Urinary bladder (tissue), 4 donors: ENCODE data around the gene PNPLA8. TPM values are rescaled to one million over a fixed set of nuclear protein-coding genes. Genes with fewer than 3 reads are reported as not detected.
"Not testable (repeated sequence)": the region's sequence is repeated elsewhere in the genome, so short reads cannot be mapped to it uniquely, and the experiment has no call there.

ENCODE experiments used
- DNase-seq: peaks from one replicate; pipeline ENCODE4 v3.0.0-alpha.2; 2015; ENCODE audit errors: extremely low spot score
- H3K27ac ChIP-seq: one replicate; pipeline ENCODE4 v1.5.1; 2013; ENCODE audit warnings: low read depth, mild to moderate bottlenecking, moderate library complexity
- H3K36me3 ChIP-seq: one replicate; pipeline ENCODE4 v1.6.1; 2013; ENCODE audit warnings: mild to moderate bottlenecking, moderate library complexity; ENCODE audit not compliant: insufficient read depth
- H3K4me1 ChIP-seq: one replicate; pipeline ENCODE4 v1.6.1; 2013; ENCODE audit warnings: mild to moderate bottlenecking, moderate library complexity; ENCODE audit not compliant: insufficient read depth
- H3K4me3 ChIP-seq: one replicate; pipeline ENCODE4 v1.5.1; 2013; ENCODE audit warnings: low read depth, low read length
- WGBS: extraction: QIAGEN DNeasy Blood & Tissue Kit; methylation state at CpG from one replicate; pipeline ENCODE4 v1.1.7; 2013; 5-methylcytosine and 5-hydroxymethylcytosine counted together
- polyA plus RNA-seq: library from polyadenylated mRNA; stranded (reverse); fragments of 200-250 nt; gene quantifications from one replicate; pipeline ENCODE4 v1.2.3, GENCODE V29; 2013
- total RNA-seq: library from RNA; depleted of rRNA; stranded (reverse); fragments of >200 nt; gene quantifications from one replicate; pipeline ENCODE4 v1.2.3, GENCODE V29; 2014
- donor health status: healthy with polysubstance abuse.
- donor health status: healthy.

PNPLA8 gene
- total and polyA plus RNA-seq, 2 donors = 27.6 to 61.2 TPM

- peaks cover 2% of the 10 kb centered on the region for H3K36me3 ChIP-seq
- H3K4me1 ChIP-seq = no peaks in the 10 kb centered on the region
- WGBS = 97% methylated on average over 5 of the region's 5 CpGs
- no peak overlapping the region for H3K27ac ChIP-seq
- H3K4me3 ChIP-seq = no peak overlapping the region
- no peak for DNase-seq
Measured at GRCh38 chr7:108480311-108480710, 45.6 kb downstream of the PNPLA8 start.

GRCh38 chr7:108479751-108480150 is 46.2 kb downstream of the PNPLA8 start:
- 98% methylated on average over 2 of the region's 2 CpGs for WGBS
- Histone ChIP-seq H3K4me1 (no peaks in the 10 kb centered on the region), H3K27ac (no peak overlapping the region), H3K36me3 (peaks cover 2% of the 10 kb centered on the region), H3K4me3 (no peak overlapping the region)
- DNase-seq = no peak

- 90% methylated on average over 5 of the region's 5 CpGs for whole genome bisulfite sequencing
- Histone ChIP-seq H3K36me3 (peaks cover 2% of the 10 kb centered on the region), H3K27ac (no peak overlapping the region), H3K4me1 (no peaks in the 10 kb centered on the region), H3K4me3 (no peak overlapping the region)
- DNase-seq = no peak
Measured at GRCh38 chr7:108479118-108479517, 46.8 kb downstream of the PNPLA8 start.

GRCh38 chr7:108468246-108468645 is 57.7 kb downstream of the PNPLA8 start:
- no peak overlapping the region for H3K27ac ChIP-seq
- H3K4me1 ChIP-seq = no peaks in the 10 kb centered on the region
- WGBS = 63% methylated on average over 4 of the region's 4 CpGs
- DNase-seq = no peak
- no peak overlapping the region for H3K4me3 ChIP-seq
- H3K36me3 ChIP-seq = peaks cover under 1% of the 10 kb centered on the region

GRCh38 chr7:108467391-108467790 is 58.5 kb downstream of the PNPLA8 start:
- H3K36me3 ChIP-seq = no peaks in the 10 kb centered on the region
- no peak overlapping the region for H3K4me3 ChIP-seq
- no peak for DNase-seq
- H3K4me1 ChIP-seq = no peaks in the 10 kb centered on the region
- 61% methylated on average over 2 of the region's 2 CpGs for WGBS
- H3K27ac ChIP-seq = no peak overlapping the region

- DNase-seq, H3K36me3 ChIP-seq, H3K4me3 ChIP-seq, H3K4me1 ChIP-seq, H3K27ac ChIP-seq: not testable (repeated sequence)
- 73% methylated on average over 2 of the region's 2 CpGs for WGBS
Measured at GRCh38 chr7:108466322-108466721, 59.6 kb downstream of the PNPLA8 start.

GRCh38 chr7:108464743-108465142 is 61.2 kb downstream of the PNPLA8 start:
- H3K27ac ChIP-seq = no peak overlapping the region
- 90% methylated on average over 2 of the region's 2 CpGs for WGBS
- no peaks in the 10 kb centered on the region for H3K4me1 ChIP-seq
- DNase-seq = no peak
- H3K36me3 ChIP-seq = no peaks in the 10 kb centered on the region
- no peak overlapping the region for H3K4me3 ChIP-seq

GRCh38 chr7:108463613-108464012 is 62.3 kb downstream of the PNPLA8 start:
- no peak for DNase-seq
- no peak overlapping the region for H3K27ac ChIP-seq
- no peaks in the 10 kb centered on the region for H3K36me3 ChIP-seq
- WGBS = 60% methylated on average over 2 of the region's 2 CpGs
- no peaks in the 10 kb centered on the region for H3K4me1 ChIP-seq
- no peak overlapping the region for H3K4me3 ChIP-seq

- DNase-seq = no peak
- Histone ChIP-seq H3K4me3 (no peak overlapping the region), H3K4me1 (no peaks in the 10 kb centered on the region), H3K27ac (no peak overlapping the region), H3K36me3 (no peaks in the 10 kb centered on the region)
- WGBS = 79% methylated on average over 3 of the region's 3 CpGs
Measured at GRCh38 chr7:108461840-108462239, 64.1 kb downstream of the PNPLA8 start.

- no peak overlapping the region for H3K4me3 ChIP-seq
- H3K4me1 ChIP-seq = no peaks in the 10 kb centered on the region
- WGBS = 91% methylated on average over 1 of the region's 1 CpG
- no peak for DNase-seq
- H3K27ac ChIP-seq = no peak overlapping the region
- no peaks in the 10 kb centered on the region for H3K36me3 ChIP-seq
Measured at GRCh38 chr7:108460964-108461363, 65.0 kb downstream of the PNPLA8 start.

- Histone ChIP-seq H3K36me3 (no peaks in the 10 kb centered on the region), H3K4me3 (no peak overlapping the region), H3K4me1 (no peaks in the 10 kb centered on the region), H3K27ac (no peak overlapping the region)
- no peak for DNase-seq
- WGBS = 29% methylated on average over 3 of the region's 3 CpGs
Measured at GRCh38 chr7:108459922-108460551, 65.9 kb downstream of the PNPLA8 start.

GRCh38 chr7:108457871-108458270 is 68.1 kb downstream of the PNPLA8 start:
- Histone ChIP-seq H3K4me3 (no peak overlapping the region), H3K4me1 (no peaks in the 10 kb centered on the region), H3K36me3 (no peaks in the 10 kb centered on the region), H3K27ac (no peak overlapping the region)
- no peak for DNase-seq

- H3K36me3 ChIP-seq = no peaks in the 10 kb centered on the region
- H3K4me3 ChIP-seq = no peak overlapping the region
- H3K27ac ChIP-seq = no peak overlapping the region
- 8% methylated on average over 19 of the region's 19 CpGs for WGBS
- no peaks in the 10 kb centered on the region for H3K4me1 ChIP-seq
- no peak for DNase-seq
Measured at GRCh38 chr7:108456845-108457540, 68.9 kb downstream of the PNPLA8 start.

GRCh38 chr7:108455998-108456677 is 69.8 kb downstream of the PNPLA8 start, which contains the start of gene NRCAM:
Gene NRCAM (minus strand): TSS chr7:108456436. CDS start chr7:108240064, 216,372 bp downstream.
- Histone ChIP-seq H3K4me3 (peak within 1 kb of the TSS; percentile 51), H3K36me3 (no peaks in the 10 kb centered on the region), H3K4me1 (no peaks in the 10 kb centered on the region), H3K27ac (no peak within 1 kb of the TSS)
- under 1% methylated on average over 81 of the region's 81 CpGs for WGBS
- DNase-seq = peak; percentile 21
